Epithelial cell of proximal tubule (primary cell): ENCODE data around the gene TXNRD3. TPM values are rescaled to one million over a fixed set of nuclear protein-coding genes. Genes with fewer than 3 reads are reported as not detected.

Experiments used
- DNase-seq: peaks from one replicate; pipeline ENCODE4 v3.0.0-alpha.2; 2011; ENCODE audit warnings: low read depth
- H3K4me3 ChIP-seq: 2 replicates; pipeline ENCODE4 v1.5.1; 2011; ENCODE audit warnings: low read depth, mild to moderate bottlenecking, low read length
- CTCF ChIP-seq: conservative IDR thresholded peaks from 2 replicates; pipeline ENCODE4 v1.5.1; 2012; ENCODE audit warnings: low read depth, mild to moderate bottlenecking, low read length
- total RNA-seq: library from RNA; depleted of rRNA; stranded (reverse); fragments of >200 nt; gene quantifications from 2 replicates; pipeline ENCODE4 v1.2.3, GENCODE V29; 2015

TXNRD3 gene
- total RNA-seq, 1 donor from 2014 or later = 4.5 TPM

GRCh38 chr3:126665221-126665936 lies 10.5 kb upstream of the TXNRD3 start:
- TF ChIP-seq CTCF = no peak
- no peak for DNase-seq
- no peak overlapping the region for H3K4me3 ChIP-seq

GRCh38 chr3:126664591-126665214 lies 9.8 kb upstream of the TXNRD3 start:
- H3K4me3 ChIP-seq = no peak overlapping the region
- no peak for DNase-seq

GRCh38 chr3:126663750-126664149 lies 8.8 kb upstream of the TXNRD3 start:
- H3K4me3 ChIP-seq = no peak overlapping the region
- TF ChIP-seq CTCF = no peak
- DNase-seq = no peak

More at GRCh38 chr3:126664591-126665214, 9.8 kb upstream of the TXNRD3 start:
- TF ChIP-seq CTCF = no peak

GRCh38 chr3:126663257-126663656 lies 8.3 kb upstream of the TXNRD3 start:
- DNase-seq = no peak
- no peak for TF ChIP-seq CTCF
- H3K4me3 ChIP-seq = no peak overlapping the region

GRCh38 chr3:126661532-126662364 lies 6.8 kb upstream of the TXNRD3 start:
- no peak for TF ChIP-seq CTCF
- no peak for DNase-seq

GRCh38 chr3:126659915-126660886 lies 5.3 kb upstream of the TXNRD3 start:
- no peak for DNase-seq
- H3K4me3 ChIP-seq = no peak overlapping the region
- TF ChIP-seq CTCF = peak; percentile 41

More at GRCh38 chr3:126661532-126662364, 6.8 kb upstream of the TXNRD3 start:
- no peak overlapping the region for H3K4me3 ChIP-seq
